Endothelial cell of umbilical vein (primary cell): ENCODE data around the gene OLA1. TPM values are rescaled to one million over a fixed set of nuclear protein-coding genes. Genes with fewer than 3 reads are reported as not detected.

Experiments
- BruUV-seq: library from RNA; stranded (reverse); fragments of 400-500 nt; replicated peaks from 2 replicates; lab custom pipeline; 2021; lab: Mats Ljungman, UMichigan
- CTCF ChIA-PET: fragments of 300-600, 350-600 bp; sonication (Branson Sonifier 250); formaldehyde crosslinking; loops from one replicate; lab custom pipeline; 2021; ENCODE audit warnings: antibody characterized with exemption, inconsistent platforms; lab: Charles Lee
- POLR2A ChIA-PET: fragments of 300-600, 350-600 bp; sonication (Branson Sonifier 250); formaldehyde crosslinking; loops from one replicate; lab custom pipeline; 2021; ENCODE audit warnings: antibody characterized with exemption, inconsistent platforms; lab: Charles Lee
- DNase-seq: peaks from one replicate; pipeline ENCODE4 v3.0.0-alpha.2; 2011; ENCODE audit warnings: low read depth, low spot score
- FAIRE-seq: peaks from 2 replicates; lab custom pipeline; 2011; peaks lifted over from hg19 to GRCh38; lab: Jason Lieb, UNC
- H2AFZ ChIP-seq: 2 replicates; pipeline ENCODE4 v1.6.0; 2012; ENCODE audit warnings: low read depth, low read length, control low read depth, inconsistent platforms
- H3K27ac ChIP-seq: 2 replicates; pipeline ENCODE4 v1.5.1; 2011; ENCODE audit warnings: low read depth, mild to moderate bottlenecking, control low read depth, low read length, moderate library complexity; ENCODE audit not compliant: insufficient read depth
- H3K27me3 ChIP-seq, 2 experiments: 2 replicates each; pipeline versions ENCODE4 v1.6.0 to v1.6.1; 2011; ENCODE audit warnings: low read length in 2 of 2, mixed read lengths in 1 of 2; ENCODE audit not compliant: control insufficient read depth in 2 of 2, insufficient read depth in 2 of 2
- H3K36me3 ChIP-seq, 2 experiments: 2 replicates in 1 of 2; 3 replicates in 1 of 2; pipeline ENCODE4 v1.5.1; 2011; ENCODE audit warnings: low read length in 2 of 2, mild to moderate bottlenecking in 1 of 2, moderate library complexity in 1 of 2; ENCODE audit not compliant: control insufficient read depth in 2 of 2, insufficient read depth in 2 of 2; ENCODE audit errors: extremely low read depth in 1 of 2
- H3K4me1 ChIP-seq: 3 replicates; pipeline ENCODE4 v1.5.1; 2011; ENCODE audit warnings: mild to moderate bottlenecking, low read length; ENCODE audit not compliant: control insufficient read depth, insufficient read depth; ENCODE audit errors: extremely low read depth
- H3K4me2 ChIP-seq: 2 replicates; pipeline ENCODE4 v1.6.1; 2011; ENCODE audit warnings: low read length, control low read depth, mixed read lengths; ENCODE audit not compliant: insufficient read depth
- H3K4me3 ChIP-seq, 3 experiments: fragments of 200-600 bp in 1 of 3; sonication (generic), shearing (Covaris generic) in 1 of 3; replicated peaks in 1 of 3; 2 replicates each; pipeline ENCODE4 v1.5.1; 2011 to 2016; ENCODE audit warnings: control low read depth in 3 of 3, low read length in 3 of 3, mild to moderate bottlenecking in 2 of 3, inconsistent platforms in 1 of 3, low read depth in 1 of 3, moderate library complexity in 1 of 3; ENCODE audit not compliant: insufficient read depth in 1 of 3
- H3K79me2 ChIP-seq: 2 replicates; pipeline ENCODE4 v1.6.0; 2012; ENCODE audit warnings: low read length, inconsistent platforms; ENCODE audit not compliant: control insufficient read depth, insufficient read depth
- H3K9ac ChIP-seq: replicated peaks from 2 replicates; pipeline ENCODE3; 2011; ENCODE audit warnings: low read length, control low read depth; ENCODE audit not compliant: insufficient read depth; ENCODE audit errors: extremely low read depth
- H3K9me1 ChIP-seq: replicated peaks from 3 replicates; pipeline ENCODE4 v1.6.0; 2011; ENCODE audit warnings: mild to moderate bottlenecking, low read length; ENCODE audit not compliant: control insufficient read depth, insufficient read depth; ENCODE audit errors: extremely low read depth
- H3K9me3 ChIP-seq: replicated peaks from 2 replicates; pipeline ENCODE4 v1.5.1; 2012; ENCODE audit warnings: low read length, inconsistent platforms; ENCODE audit not compliant: control insufficient read depth, insufficient read depth
- H4K20me1 ChIP-seq: replicated peaks from 2 replicates; pipeline ENCODE3; 2011; ENCODE audit warnings: mild to moderate bottlenecking, low read length; ENCODE audit not compliant: control insufficient read depth, insufficient read depth; ENCODE audit errors: extremely low read depth
- EZH2 ChIP-seq: IDR thresholded peaks from 2 replicates; pipeline ENCODE4 v1.6.1; 2012; ENCODE audit warnings: borderline replicate concordance, low read depth, mild to moderate bottlenecking, moderate library complexity, low read length, inconsistent platforms; ENCODE audit not compliant: severe bottlenecking
- FOS ChIP-seq: IDR thresholded peaks from 2 replicates; pipeline ENCODE4 v1.6.1; 2011; ENCODE audit warnings: mild to moderate bottlenecking, low read length, moderate library complexity, borderline replicate concordance; ENCODE audit not compliant: insufficient read depth
- GATA2 ChIP-seq: IDR thresholded peaks from 2 replicates; pipeline ENCODE4 v1.7.0; 2011; ENCODE audit warnings: low read depth, mild to moderate bottlenecking, moderate library complexity, mixed read lengths, low read length; ENCODE audit not compliant: insufficient read length, insufficient read depth
- JUN ChIP-seq: IDR thresholded peaks from 2 replicates; pipeline ENCODE4 v1.6.1; 2011; ENCODE audit warnings: borderline replicate concordance, low read depth; ENCODE audit not compliant: insufficient read length, insufficient read depth
- MAX ChIP-seq: IDR thresholded peaks from 2 replicates; pipeline ENCODE4 v1.6.1; 2011; ENCODE audit not compliant: insufficient read depth, insufficient read length
- MYC ChIP-seq: IDR thresholded peaks from one replicate; pipeline ENCODE4 v1.6.1; 2011; ENCODE audit warnings: mild to moderate bottlenecking, low read depth, low read length
- POLR2A ChIP-seq: IDR thresholded peaks from 2 replicates; pipeline ENCODE4 v1.6.1; 2012; ENCODE audit warnings: low read depth, mild to moderate bottlenecking, control low read depth, low read length
- POLR2AphosphoS5 ChIP-seq: IDR thresholded peaks from 2 replicates; pipeline ENCODE4 v1.6.1; 2012; ENCODE audit warnings: low read depth, mild to moderate bottlenecking, control low read depth, low read length, moderate library complexity; ENCODE audit not compliant: insufficient read depth
- dilution Hi-C: fragments of 300-500 bp; cut with MboI; formaldehyde crosslinking; loops from one replicate; pipeline ENCODE4 v1.15.0; 2019; ENCODE audit warnings: low sequenced_read_pairs; ENCODE audit not compliant: extremely low pct_ligation_motif_present
- intact Hi-C: fragments of 100-400 bp; cut with micrococcal nuclease; formaldehyde crosslinking; loops from one replicate; pipeline ENCODE4 v1.10.0; 2022
- polyA plus RNA-seq, 4 experiments: library from polyadenylated mRNA; depleted of rRNA in 3 of 4; stranded (reverse) in 3 of 4; unstranded in 1 of 4; fragments of >200 nt; gene quantifications; 2 replicates each; pipeline versions ENCODE4 v1.2.1 to v1.2.3, GENCODE V29; 2011 to 2012; ENCODE audit warnings: missing spikeins in 1 of 4
- total RNA-seq: library from RNA; stranded (reverse); gene quantifications from 2 replicates; pipeline ENCODE4 v1.2.3, GENCODE V29; 2021
- TF ChIP-seq, protein P1 (sequence below), 2 donors: IDR thresholded peaks; 1 replicate in 1 of 2; 2 replicates in 1 of 2; pipeline ENCODE4 v1.5.1; 2011; ENCODE audit warnings: low read length in 2 of 2, mild to moderate bottlenecking in 2 of 2, moderate library complexity in 2 of 2, control low read depth in 1 of 2, inconsistent platforms in 1 of 2, low read depth in 1 of 2; ENCODE audit not compliant: insufficient read depth in 1 of 2; ENCODE audit errors: extremely low read depth in 1 of 2

The OLA1 gene
- total and polyA plus RNA-seq, 2 donors (not counting 3 experiments of a cell fraction or from before 2014, with no cell fraction given): 30.6 to 93.9 TPM

GRCh38 chr2:174048243-174048642 is 200.1 kb downstream of the OLA1 start:
- no peaks in the 10 kb centered on the region for H3K79me2 ChIP-seq
- POLR2A ChIA-PET: no interaction called here
- TF ChIP-seq, protein P1, sequence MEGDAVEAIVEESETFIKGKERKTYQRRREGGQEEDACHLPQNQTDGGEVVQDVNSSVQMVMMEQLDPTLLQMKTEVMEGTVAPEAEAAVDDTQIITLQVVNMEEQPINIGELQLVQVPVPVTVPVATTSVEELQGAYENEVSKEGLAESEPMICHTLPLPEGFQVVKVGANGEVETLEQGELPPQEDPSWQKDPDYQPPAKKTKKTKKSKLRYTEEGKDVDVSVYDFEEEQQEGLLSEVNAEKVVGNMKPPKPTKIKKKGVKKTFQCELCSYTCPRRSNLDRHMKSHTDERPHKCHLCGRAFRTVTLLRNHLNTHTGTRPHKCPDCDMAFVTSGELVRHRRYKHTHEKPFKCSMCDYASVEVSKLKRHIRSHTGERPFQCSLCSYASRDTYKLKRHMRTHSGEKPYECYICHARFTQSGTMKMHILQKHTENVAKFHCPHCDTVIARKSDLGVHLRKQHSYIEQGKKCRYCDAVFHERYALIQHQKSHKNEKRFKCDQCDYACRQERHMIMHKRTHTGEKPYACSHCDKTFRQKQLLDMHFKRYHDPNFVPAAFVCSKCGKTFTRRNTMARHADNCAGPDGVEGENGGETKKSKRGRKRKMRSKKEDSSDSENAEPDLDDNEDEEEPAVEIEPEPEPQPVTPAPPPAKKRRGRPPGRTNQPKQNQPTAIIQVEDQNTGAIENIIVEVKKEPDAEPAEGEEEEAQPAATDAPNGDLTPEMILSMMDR (IDR thresholded peaks at IDR 0.05; ENCODE audit: extremely low read depth in 1 of 2, insufficient read depth in 1 of 2, low read depth in 1 of 2, low read length in 2 of 2): no peak
- TF ChIP-seq JUN (no peak), POLR2AphosphoS5 (no peak), EZH2 (no peak)
- H3K4me1 ChIP-seq: no peaks in the 10 kb centered on the region
- no peaks in the 10 kb centered on the region for H3K36me3 ChIP-seq
- no peaks in the 10 kb centered on the region for H3K9me3 ChIP-seq
- DNase-seq: no peak
- no peak overlapping the region for H2AFZ ChIP-seq
- intact Hi-C loops: no loop called here
- no peaks in the 10 kb centered on the region for H3K9me1 ChIP-seq
- CTCF ChIA-PET: no interaction called here
- H3K9ac ChIP-seq: no peak overlapping the region
- dilution Hi-C loops: no loop called here
- no peaks in the 10 kb centered on the region for H4K20me1 ChIP-seq
- H3K27me3 ChIP-seq: peaks cover 2 to 6% of the 10 kb centered on the region in 2 experiments
- no peak overlapping the region for H3K4me3 ChIP-seq
- BruUV-seq: no TSS peak
- H3K27ac ChIP-seq: no peak overlapping the region
- H3K4me2 ChIP-seq: no peak overlapping the region
- FAIRE-seq: no peak

DNA sequence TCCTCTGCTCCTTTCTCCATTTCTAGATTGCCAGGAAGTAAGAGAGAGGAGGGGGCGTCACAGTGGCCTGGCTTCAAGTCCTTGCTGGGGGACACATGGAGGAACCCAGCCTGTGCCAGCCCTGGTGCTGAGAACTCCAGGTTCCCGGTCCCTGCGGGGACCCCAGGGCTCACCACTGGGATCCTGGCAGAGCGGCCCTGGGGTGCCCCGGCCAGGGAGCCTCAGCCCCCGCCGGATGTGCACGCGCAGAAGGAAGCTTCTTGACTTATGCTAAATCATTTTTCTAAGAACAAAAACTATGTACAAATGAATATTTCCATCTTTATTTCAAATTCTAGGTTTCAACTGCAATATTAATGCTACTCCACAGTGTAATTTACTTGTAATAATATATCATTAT is 200.6 kb downstream of the OLA1 start:
- Histone ChIP-seq H3K4me2 (no peak overlapping the region), H3K36me3 (no peaks in the 10 kb centered on the region), H3K4me1 (no peaks in the 10 kb centered on the region), H3K79me2 (no peaks in the 10 kb centered on the region), H3K9ac (no peak overlapping the region), H2AFZ (no peak overlapping the region), H3K4me3 (no peak overlapping the region), H3K27ac (no peak overlapping the region), H3K27me3 (peaks cover 2 to 4% of the 10 kb centered on the region in 2 experiments), H3K9me3 (no peaks in the 10 kb centered on the region), H3K9me1 (no peaks in the 10 kb centered on the region), H4K20me1 (no peaks in the 10 kb centered on the region)
- TF ChIP-seq JUN: no peak
- TF ChIP-seq, protein P1 (IDR thresholded peaks at IDR 0.05; ENCODE audit: extremely low read depth in 1 of 2, insufficient read depth in 1 of 2, low read depth in 1 of 2, low read length in 2 of 2): no peak
- no peak for TF ChIP-seq POLR2A
- no peak for TF ChIP-seq EZH2
- TF ChIP-seq FOS: no peak
- TF ChIP-seq MYC: no peak
- no peak for TF ChIP-seq POLR2AphosphoS5
- TF ChIP-seq MAX: no peak
- TF ChIP-seq GATA2: no peak
- no TSS peak for BruUV-seq
- POLR2A ChIA-PET: no interaction called here
- dilution Hi-C loops: no loop called here
- FAIRE-seq: no peak
- intact Hi-C loops: no loop called here
- no peak for DNase-seq
- CTCF ChIA-PET: interaction anchor here (1.0 to 1.4 kb wide), 2 partner anchors 8 to 23 kb away, joined by 3 to 4 read pairs; no protein-coding TSS in a partner anchor
